ENCODE results near the gene MKLN1.

Gene MKLN1

DNA sequence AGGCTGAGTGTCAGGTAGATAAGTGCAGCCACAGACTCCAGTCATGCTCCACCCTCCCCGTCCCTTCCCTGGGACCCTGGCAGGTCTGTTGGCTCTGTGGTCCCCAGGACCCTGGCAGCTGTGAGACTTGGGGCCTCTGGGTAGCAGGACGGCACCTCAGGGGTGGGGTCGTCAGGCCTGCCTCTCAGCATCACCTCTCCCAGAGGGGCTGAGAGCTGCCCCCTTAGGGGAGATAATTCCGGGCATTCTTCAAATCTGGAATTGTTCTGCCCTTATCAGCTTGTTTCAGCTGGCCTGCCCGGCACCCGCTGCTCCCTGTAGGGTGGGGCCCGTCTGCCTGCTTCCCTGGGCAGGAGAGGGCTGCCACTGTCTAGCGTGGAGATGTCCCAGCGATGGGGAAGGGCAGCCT is 205.5 kb downstream of the MKLN1 start:
- H3K27ac ChIP-seq, result no peak overlapping the region
- H3K4me2 ChIP-seq, result no peak overlapping the region
- no peaks in the 10 kb centered on the region for H3K79me2 ChIP-seq (ENCODE audit: insufficient read depth, low read depth)
- H3K27me3 ChIP-seq (ENCODE audit: insufficient read depth, low read depth), result no peaks in the 10 kb centered on the region
- peaks cover 6% of the 10 kb centered on the region for H3K4me1 ChIP-seq (ENCODE audit: low read depth, poor library complexity, severe bottlenecking)
- H3K4me3 ChIP-seq (IDR thresholded peaks at IDR 0.05; ENCODE audit: insufficient read depth, low read depth, low read length), result no peak overlapping the region
- H3K9ac ChIP-seq, result no peak overlapping the region
- H4K20me1 ChIP-seq (ENCODE audit: insufficient read depth), result no peaks in the 10 kb centered on the region
- no peaks in the 10 kb centered on the region for H3K36me3 ChIP-seq (ENCODE audit: insufficient read depth)
- TF ChIP-seq, protein P1, sequence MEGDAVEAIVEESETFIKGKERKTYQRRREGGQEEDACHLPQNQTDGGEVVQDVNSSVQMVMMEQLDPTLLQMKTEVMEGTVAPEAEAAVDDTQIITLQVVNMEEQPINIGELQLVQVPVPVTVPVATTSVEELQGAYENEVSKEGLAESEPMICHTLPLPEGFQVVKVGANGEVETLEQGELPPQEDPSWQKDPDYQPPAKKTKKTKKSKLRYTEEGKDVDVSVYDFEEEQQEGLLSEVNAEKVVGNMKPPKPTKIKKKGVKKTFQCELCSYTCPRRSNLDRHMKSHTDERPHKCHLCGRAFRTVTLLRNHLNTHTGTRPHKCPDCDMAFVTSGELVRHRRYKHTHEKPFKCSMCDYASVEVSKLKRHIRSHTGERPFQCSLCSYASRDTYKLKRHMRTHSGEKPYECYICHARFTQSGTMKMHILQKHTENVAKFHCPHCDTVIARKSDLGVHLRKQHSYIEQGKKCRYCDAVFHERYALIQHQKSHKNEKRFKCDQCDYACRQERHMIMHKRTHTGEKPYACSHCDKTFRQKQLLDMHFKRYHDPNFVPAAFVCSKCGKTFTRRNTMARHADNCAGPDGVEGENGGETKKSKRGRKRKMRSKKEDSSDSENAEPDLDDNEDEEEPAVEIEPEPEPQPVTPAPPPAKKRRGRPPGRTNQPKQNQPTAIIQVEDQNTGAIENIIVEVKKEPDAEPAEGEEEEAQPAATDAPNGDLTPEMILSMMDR (conservative IDR thresholded peaks at IDR 0.05; ENCODE audit: low read depth, low read length), result no peak
- H2AFZ ChIP-seq (ENCODE audit: low read depth), result no peak overlapping the region

DNA sequence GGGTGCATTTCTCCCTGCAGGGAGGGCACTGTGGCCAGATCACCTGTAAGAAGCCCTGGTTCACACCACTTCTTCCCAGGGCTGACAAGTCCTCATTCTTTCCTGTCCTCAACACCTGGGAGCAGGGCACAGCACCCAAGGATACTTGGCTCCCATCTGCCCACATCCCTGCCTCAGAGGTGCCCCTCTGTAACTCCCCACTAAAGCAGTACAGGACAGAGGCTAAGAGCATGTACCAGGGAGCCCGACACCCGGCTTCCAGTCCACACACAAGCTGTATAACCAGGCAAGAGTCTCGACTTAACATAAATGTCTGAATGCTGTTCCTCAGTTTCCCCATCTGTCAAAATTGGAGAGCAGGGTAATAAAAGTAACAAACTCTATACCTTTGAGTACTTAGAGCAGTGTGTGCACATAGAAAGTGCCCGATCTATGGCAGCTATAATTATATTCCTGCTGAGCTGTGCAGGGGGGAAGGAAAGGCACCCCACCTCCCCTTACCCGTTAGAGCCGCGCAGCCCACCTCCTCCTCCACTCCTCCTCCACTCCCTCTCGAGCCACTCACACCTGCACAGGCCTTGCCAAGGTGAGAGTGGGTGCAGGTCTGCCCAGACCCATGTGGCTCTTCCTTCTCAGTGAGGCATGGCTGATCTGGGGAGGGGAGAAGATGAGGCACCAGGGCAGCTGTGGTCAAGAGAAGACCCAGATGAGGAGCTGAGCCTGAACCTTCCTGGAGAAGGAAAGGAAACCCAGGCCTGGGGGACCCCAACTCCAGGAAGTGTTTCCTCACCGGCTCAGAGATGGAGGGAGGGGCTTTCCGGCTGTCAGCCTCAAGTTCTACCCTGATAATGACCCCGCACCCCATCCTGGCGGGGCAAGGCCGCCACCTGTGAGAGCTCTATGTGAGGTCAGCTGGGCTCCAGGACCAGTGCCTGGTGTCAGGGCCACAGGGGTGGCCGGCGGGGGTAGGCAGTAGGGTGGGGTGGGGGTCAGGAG is 206.2 kb downstream of the MKLN1 start:
- Histone ChIP-seq H2AFZ (ENCODE audit: low read depth) (no peak overlapping the region), H3K4me1 (ENCODE audit: low read depth, poor library complexity, severe bottlenecking) (no peaks in the 10 kb centered on the region), H3K27me3 (ENCODE audit: insufficient read depth, low read depth) (no peaks in the 10 kb centered on the region), H3K79me2 (ENCODE audit: insufficient read depth, low read depth) (no peaks in the 10 kb centered on the region), H4K20me1 (ENCODE audit: insufficient read depth) (no peaks in the 10 kb centered on the region), H3K4me3 (IDR thresholded peaks at IDR 0.05; ENCODE audit: insufficient read depth, low read depth, low read length) (no peak overlapping the region), H3K27ac (no peak overlapping the region), H3K36me3 (ENCODE audit: insufficient read depth) (no peaks in the 10 kb centered on the region), H3K4me2 (no peak overlapping the region), H3K9ac (no peak overlapping the region)
- TF ChIP-seq, protein P1 (conservative IDR thresholded peaks at IDR 0.05; ENCODE audit: low read depth, low read length), result no peak

DNA sequence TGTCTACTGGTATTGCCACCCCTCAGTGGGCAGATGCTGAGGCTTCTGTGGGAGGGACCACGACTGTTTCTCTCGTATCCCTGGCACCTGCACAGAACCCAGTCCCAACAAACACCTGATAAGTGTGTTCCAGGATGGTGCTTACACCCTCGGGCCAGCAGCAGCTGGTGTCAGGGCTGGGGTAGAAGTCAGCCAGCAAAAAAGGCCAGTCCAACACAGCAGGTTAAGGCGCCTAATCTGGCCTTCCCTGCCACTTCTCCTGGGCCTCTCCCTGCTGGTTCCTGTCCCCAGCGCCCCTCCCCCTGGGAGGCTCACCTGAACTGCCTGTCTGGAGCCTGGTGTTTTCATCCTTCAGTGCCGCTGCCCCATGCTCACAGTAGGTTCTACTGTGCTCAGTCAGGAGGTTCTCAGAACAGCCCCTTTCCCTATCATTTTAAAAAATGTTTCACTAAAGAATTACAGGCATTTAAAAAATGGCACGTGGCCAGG is 208.7 kb downstream of the MKLN1 start:
- no peaks in the 10 kb centered on the region for H3K27me3 ChIP-seq (ENCODE audit: insufficient read depth, low read depth)
- H3K4me2 ChIP-seq, result no peak overlapping the region
- H3K4me1 ChIP-seq (ENCODE audit: low read depth, poor library complexity, severe bottlenecking), result no peaks in the 10 kb centered on the region
- no peaks in the 10 kb centered on the region for H4K20me1 ChIP-seq (ENCODE audit: insufficient read depth)
- H3K36me3 ChIP-seq (ENCODE audit: insufficient read depth), result no peaks in the 10 kb centered on the region
- no peaks in the 10 kb centered on the region for H3K79me2 ChIP-seq (ENCODE audit: insufficient read depth, low read depth)
- no peak overlapping the region for H3K9ac ChIP-seq
- no peak overlapping the region for H2AFZ ChIP-seq (ENCODE audit: low read depth)
- TF ChIP-seq, protein P1 (conservative IDR thresholded peaks at IDR 0.05; ENCODE audit: low read depth, low read length), result no peak
- H3K4me3 ChIP-seq (IDR thresholded peaks at IDR 0.05; ENCODE audit: insufficient read depth, low read depth, low read length), result no peak overlapping the region
- no peak overlapping the region for H3K27ac ChIP-seq

DNA sequence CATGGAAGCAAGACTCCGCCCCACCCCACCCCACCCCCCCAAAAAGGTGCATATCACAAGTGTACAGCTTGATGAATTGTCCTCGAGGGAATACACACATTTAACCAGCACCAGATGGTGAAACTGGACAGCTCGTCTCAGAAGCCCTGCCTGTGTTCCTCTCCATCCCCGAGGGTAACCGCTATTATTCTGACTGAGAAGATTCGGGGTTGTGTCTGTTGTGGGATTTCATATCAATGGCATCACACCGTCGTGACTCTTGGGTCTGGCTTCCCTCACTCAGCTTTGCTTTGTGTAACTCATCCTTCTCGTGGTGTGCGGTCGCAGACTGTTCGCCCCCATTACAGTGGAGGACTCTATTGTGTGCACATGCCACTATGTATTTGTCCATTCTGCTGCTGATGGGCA is 209.9 kb downstream of the MKLN1 start:
- Histone ChIP-seq H3K4me2 (no peak overlapping the region), H3K4me3 (IDR thresholded peaks at IDR 0.05; ENCODE audit: insufficient read depth, low read depth, low read length) (no peak overlapping the region), H3K4me1 (ENCODE audit: low read depth, poor library complexity, severe bottlenecking) (no peaks in the 10 kb centered on the region), H3K79me2 (ENCODE audit: insufficient read depth, low read depth) (no peaks in the 10 kb centered on the region), H3K9ac (no peak overlapping the region), H4K20me1 (ENCODE audit: insufficient read depth) (no peaks in the 10 kb centered on the region), H3K27ac (no peak overlapping the region), H3K27me3 (ENCODE audit: insufficient read depth, low read depth) (no peaks in the 10 kb centered on the region), H2AFZ (ENCODE audit: low read depth) (no peak overlapping the region), H3K36me3 (ENCODE audit: insufficient read depth) (no peaks in the 10 kb centered on the region)
- TF ChIP-seq, protein P1 (conservative IDR thresholded peaks at IDR 0.05; ENCODE audit: low read depth, low read length), result no peak
